ENCODE data around the gene ERAL1.

ERAL1 gene

GRCh38 chr17:28878981-28879380 is 24.2 kb downstream of the ERAL1 start:
- TF ChIP-seq, protein P1, sequence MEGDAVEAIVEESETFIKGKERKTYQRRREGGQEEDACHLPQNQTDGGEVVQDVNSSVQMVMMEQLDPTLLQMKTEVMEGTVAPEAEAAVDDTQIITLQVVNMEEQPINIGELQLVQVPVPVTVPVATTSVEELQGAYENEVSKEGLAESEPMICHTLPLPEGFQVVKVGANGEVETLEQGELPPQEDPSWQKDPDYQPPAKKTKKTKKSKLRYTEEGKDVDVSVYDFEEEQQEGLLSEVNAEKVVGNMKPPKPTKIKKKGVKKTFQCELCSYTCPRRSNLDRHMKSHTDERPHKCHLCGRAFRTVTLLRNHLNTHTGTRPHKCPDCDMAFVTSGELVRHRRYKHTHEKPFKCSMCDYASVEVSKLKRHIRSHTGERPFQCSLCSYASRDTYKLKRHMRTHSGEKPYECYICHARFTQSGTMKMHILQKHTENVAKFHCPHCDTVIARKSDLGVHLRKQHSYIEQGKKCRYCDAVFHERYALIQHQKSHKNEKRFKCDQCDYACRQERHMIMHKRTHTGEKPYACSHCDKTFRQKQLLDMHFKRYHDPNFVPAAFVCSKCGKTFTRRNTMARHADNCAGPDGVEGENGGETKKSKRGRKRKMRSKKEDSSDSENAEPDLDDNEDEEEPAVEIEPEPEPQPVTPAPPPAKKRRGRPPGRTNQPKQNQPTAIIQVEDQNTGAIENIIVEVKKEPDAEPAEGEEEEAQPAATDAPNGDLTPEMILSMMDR (IDR thresholded peaks at IDR 0.05; ENCODE audit: insufficient read depth, low read depth, low read length, missing control alignments): peak; percentile 47
- DNase-seq (ENCODE audit: low read depth): peak; percentile 75
- H3K4me3 ChIP-seq (ENCODE audit: low read depth, low read length): no peak overlapping the region

DNA sequence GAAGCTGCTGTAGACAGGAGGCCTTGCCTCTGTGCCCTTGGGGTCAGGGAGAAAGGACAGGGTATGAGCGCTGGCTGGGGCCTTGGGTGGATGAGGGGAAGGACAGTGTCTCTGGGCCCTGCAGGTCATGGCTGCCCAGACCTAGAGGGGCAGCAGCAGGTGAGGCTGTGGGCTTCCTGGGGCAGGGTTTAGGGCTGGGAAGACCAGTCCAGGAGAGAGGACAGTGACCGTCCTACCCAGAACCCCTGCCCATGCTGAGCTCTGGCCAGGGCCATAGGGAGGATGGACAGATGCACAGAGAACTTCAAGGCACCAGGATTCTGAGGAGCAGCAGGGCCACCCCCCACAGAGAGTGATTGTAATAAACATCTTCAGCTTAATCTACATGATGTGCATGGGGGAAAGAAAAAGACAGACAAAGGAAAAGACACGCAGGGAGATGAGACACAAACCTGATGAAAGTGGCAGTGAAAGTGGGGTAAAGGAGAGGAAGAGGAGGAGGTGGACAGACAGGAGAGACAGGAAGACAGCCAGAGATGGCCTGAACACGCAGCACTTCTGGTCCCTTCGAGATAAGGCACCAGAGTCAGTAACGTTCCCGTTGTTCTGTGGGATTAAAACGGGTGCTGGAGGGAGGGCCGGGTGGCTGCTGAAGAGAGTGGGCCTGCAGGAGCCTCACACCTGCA is 25.2 kb downstream of the ERAL1 start:
- DNase-seq (ENCODE audit: low read depth): no peak
- no peak overlapping the region for H3K4me3 ChIP-seq (ENCODE audit: low read depth, low read length)
- TF ChIP-seq, protein P1 (IDR thresholded peaks at IDR 0.05; ENCODE audit: insufficient read depth, low read depth, low read length, missing control alignments): no peak

GRCh38 chr17:28880572-28880945 is 25.7 kb downstream of the ERAL1 start:
- TF ChIP-seq, protein P1 (IDR thresholded peaks at IDR 0.05; ENCODE audit: insufficient read depth, low read depth, low read length, missing control alignments): no peak
- no peak for DNase-seq (ENCODE audit: low read depth)
- no peak overlapping the region for H3K4me3 ChIP-seq (ENCODE audit: low read depth, low read length)

DNA sequence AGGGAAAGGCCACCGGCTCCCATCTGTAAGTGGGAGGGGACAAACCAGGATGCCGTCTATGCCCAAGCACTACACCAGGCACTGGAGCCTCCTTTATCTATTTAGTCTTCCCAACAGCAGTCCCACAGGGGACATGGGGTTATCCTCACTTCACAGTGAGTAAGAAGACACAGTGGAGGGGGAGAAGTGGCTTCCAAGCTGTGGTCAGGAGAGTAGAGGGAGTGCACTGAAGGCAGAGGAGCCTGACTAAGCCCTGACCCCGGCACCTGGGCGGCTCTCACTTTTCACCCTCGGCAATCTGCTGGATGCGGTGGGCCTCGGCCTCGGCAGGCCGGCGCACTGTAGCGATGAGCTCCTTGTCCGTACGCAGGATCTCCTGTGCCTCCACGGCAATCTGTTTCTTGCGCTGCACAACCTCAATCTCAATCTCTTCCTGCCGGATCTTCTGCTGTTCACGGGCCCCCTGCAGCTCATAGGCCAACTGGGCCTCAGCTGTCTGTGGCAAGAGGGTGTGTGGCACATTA is 26.8 kb downstream of the ERAL1 start:
- H3K4me3 ChIP-seq (ENCODE audit: low read depth, low read length): no peak overlapping the region
- DNase-seq (ENCODE audit: low read depth): no peak

GRCh38 chr17:28882154-28882895 is 27.5 kb downstream of the ERAL1 start:
- TF ChIP-seq, protein P1 (IDR thresholded peaks at IDR 0.05; ENCODE audit: insufficient read depth, low read depth, low read length, missing control alignments): no peak
- DNase-seq (ENCODE audit: low read depth): no peak
- H3K4me3 ChIP-seq (ENCODE audit: low read depth, low read length): no peak overlapping the region

More for the DNA sequence above, 26.8 kb downstream of the ERAL1 start:
- TF ChIP-seq, protein P1 (IDR thresholded peaks at IDR 0.05; ENCODE audit: insufficient read depth, low read depth, low read length, missing control alignments): no peak

DNA sequence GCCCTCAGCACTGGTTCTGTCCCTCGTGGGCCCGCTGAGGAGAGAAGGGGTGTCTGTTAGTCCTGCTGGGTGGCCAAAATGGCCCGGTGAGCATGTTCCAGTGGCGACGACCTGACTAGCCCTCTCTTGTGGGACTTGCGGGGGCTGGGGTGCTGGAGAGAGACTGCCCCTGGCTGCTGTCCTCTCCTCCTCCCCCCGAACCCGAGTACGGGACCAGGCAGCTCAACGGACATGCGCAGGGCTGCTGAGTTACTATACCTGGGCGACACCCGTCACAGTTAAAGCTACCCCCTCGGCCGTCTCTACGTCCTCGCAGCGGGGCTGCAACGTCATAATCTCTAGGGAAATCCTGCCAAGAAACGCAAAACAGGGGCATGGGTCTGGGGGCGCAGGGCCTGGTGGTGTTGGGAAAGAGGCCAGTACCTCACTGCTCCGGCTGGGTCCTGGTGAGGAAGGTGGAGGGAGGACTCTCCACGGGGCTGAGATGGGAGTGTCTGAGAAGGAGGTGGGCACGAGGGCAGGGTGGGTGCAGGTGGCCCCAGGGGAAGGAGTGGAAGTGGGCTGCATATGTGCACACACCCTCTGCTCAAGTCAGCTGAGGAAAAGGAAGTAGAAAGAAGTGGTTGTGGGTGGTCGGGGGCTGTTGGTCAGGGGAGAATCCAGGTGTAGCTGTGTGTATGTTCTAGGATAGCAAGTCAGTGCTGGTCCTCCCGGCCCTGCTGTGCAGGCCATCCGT is 29.3 kb downstream of the ERAL1 start:
- TF ChIP-seq, protein P1 (IDR thresholded peaks at IDR 0.05; ENCODE audit: insufficient read depth, low read depth, low read length, missing control alignments): no peak
- H3K4me3 ChIP-seq (ENCODE audit: low read depth, low read length): no peak overlapping the region
- no peak for DNase-seq (ENCODE audit: low read depth)
